ENCODE data around the gene PIP. TPM values are rescaled to one million over a fixed set of nuclear protein-coding genes. Genes with fewer than 3 reads are reported as not detected.

The PIP gene
- total RNA-seq, 1 experiment from 2014 or later = not detected

DNA sequence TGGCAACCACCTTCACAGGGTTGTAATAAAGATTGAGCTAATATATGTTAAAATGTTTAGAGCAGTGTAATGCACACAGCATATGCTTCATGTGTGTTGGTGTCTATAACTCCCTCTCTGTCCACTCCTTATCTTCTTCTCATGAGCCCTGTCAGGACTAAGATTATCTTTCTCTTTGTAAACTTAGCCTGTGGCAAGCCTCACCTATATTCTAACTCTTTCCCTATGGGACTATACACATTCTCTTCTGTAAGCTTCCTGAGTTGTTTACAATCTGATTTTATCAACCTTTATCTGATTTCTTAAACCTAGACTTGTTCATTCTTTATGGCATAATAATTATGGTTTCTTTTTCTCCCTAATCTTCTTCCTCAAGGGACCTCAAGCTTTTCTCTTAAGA is 2.4 kb upstream of the PIP start:
- peaks cover 9 to 10% of the 10 kb centered on the region in 2 experiments for H3K9me3 Mint-ChIP-seq
- no peak overlapping the region for H2AFZ ChIP-seq (ENCODE audit: low read length)
- no peak overlapping the region for H2AK5ac ChIP-seq (ENCODE audit: insufficient read length, low read length)
- no peak overlapping the region for H3K27ac ChIP-seq (ENCODE audit: insufficient read length, low read depth, low read length)
- DNase-seq = no peak
- no peak overlapping the region for H2BK120ac ChIP-seq (ENCODE audit: low read depth, low read length, poor library complexity, severe bottlenecking)
- no peak overlapping the region for H4K8ac ChIP-seq (replicated peaks; ENCODE audit: insufficient read length, low read depth, low read length)
- H3K23ac ChIP-seq (ENCODE audit: insufficient read length, low read depth, low read length) = no peak overlapping the region
- H3K4ac ChIP-seq (ENCODE audit: low read depth, low read length) = no peak overlapping the region
- H3K9ac ChIP-seq (ENCODE audit: extremely low read depth, insufficient read length, low read length) = no peak overlapping the region
- no peak overlapping the region for H3K4me3 Mint-ChIP-seq
- H3K14ac ChIP-seq (ENCODE audit: insufficient read depth, low read length) = no peak overlapping the region
- H3K23me2 ChIP-seq (ENCODE audit: insufficient read length, low read depth, low read length, poor library complexity, severe bottlenecking) = no peaks in the 10 kb centered on the region
- H2BK15ac ChIP-seq (ENCODE audit: low read depth, low read length) = no peak overlapping the region
- H3K79me1 ChIP-seq (ENCODE audit: insufficient read depth, low read depth, low read length, poor library complexity, severe bottlenecking) = no peaks in the 10 kb centered on the region
- H4K5ac ChIP-seq (ENCODE audit: insufficient read length, low read depth, low read length) = no peak overlapping the region
- no peak overlapping the region for H4K91ac ChIP-seq (ENCODE audit: insufficient read length, low read depth, low read length)
- H3T11ph ChIP-seq (ENCODE audit: low read length) = no peak overlapping the region
- no peak overlapping the region for H3K56ac ChIP-seq (ENCODE audit: insufficient read length, low read depth, low read length)
- H3K79me2 ChIP-seq (ENCODE audit: insufficient read depth, low read length) = no peaks in the 10 kb centered on the region
- no peak overlapping the region for H2BK5ac ChIP-seq (ENCODE audit: insufficient read length, low read length)
- no peaks in the 10 kb centered on the region for H3K9me3 ChIP-seq (ENCODE audit: control insufficient read depth, low read depth, low read length)
- H4K20me1 ChIP-seq (ENCODE audit: control insufficient read depth, insufficient read depth, insufficient read length) = no peaks in the 10 kb centered on the region
- no peak overlapping the region for H2BK12ac ChIP-seq (ENCODE audit: insufficient read length, low read depth, low read length)
- H3K4me2 ChIP-seq (ENCODE audit: insufficient read depth, insufficient read length, low read length) = no peak overlapping the region
- no peak overlapping the region for H3K18ac ChIP-seq (ENCODE audit: insufficient read length, low read depth, low read length)
- no peak for TF ChIP-seq CTCF (conservative IDR thresholded peaks at IDR 0.05)
- H3K27me3 Mint-ChIP-seq (ENCODE audit: low read depth) = peaks cover 3% of the 10 kb centered on the region; the same call in 1 of the 2 replicates
- H3K4me1 ChIP-seq (ENCODE audit: insufficient read depth, low read length) = no peaks in the 10 kb centered on the region
- peaks cover 0 to 7% (median 3%) of the 10 kb centered on the region in 3 experiments; a peak in 3 of 7 replicates for H3K36me3 Mint-ChIP-seq (ENCODE audit: insufficient read depth in 1 of 3, low read depth in 3 of 3)
- H3K4me1 Mint-ChIP-seq = peaks cover 2 to 6% of the 10 kb centered on the region in 2 experiments; a peak in 2 of 4 replicates
- H2BK20ac ChIP-seq (ENCODE audit: low read depth, low read length, poor library complexity, severe bottlenecking) = no peak overlapping the region
- no peaks in the 10 kb centered on the region for H3K27me3 ChIP-seq (ENCODE audit: insufficient read depth, low read length)
- no peak overlapping the region for H3K27ac Mint-ChIP-seq

Data from H9 (cell line).